NT2/D1 (cell line): Measurements from ENCODE around the gene INPP5D.

Experiments
- SUZ12 ChIP-seq: IDR thresholded peaks from 2 replicates; pipeline ENCODE4 v1.6.1; 2011; ENCODE audit not compliant: insufficient read length, insufficient read depth; ENCODE audit errors: extremely low read depth
- YY1 ChIP-seq: IDR thresholded peaks from 2 replicates; pipeline ENCODE4 v1.6.1; 2011; ENCODE audit not compliant: insufficient read length, insufficient read depth
- ZNF274 ChIP-seq: IDR thresholded peaks from 2 replicates; pipeline ENCODE4 v1.6.1; 2011; ENCODE audit warnings: mild to moderate bottlenecking, low read depth, low read length

DNA sequence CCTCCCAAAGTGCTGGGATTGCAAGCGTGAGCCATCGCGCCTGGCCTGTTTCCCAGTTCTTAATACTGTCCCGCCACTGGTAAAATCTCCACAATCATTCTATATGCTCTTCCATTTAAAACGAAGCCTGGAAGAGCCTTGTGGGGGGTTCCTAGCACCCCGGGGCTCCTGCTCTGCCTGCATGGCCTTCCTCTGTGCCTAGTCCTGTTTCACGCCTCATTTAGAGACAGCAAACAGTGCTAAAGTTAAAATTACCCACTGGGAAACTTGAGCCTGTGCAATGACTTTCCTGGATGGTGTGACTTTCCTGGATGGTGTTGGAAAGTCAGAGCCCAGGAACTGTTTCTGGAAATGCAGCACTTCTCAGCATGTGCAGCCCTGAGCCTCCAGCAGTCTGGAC lies 55.0 kb downstream of the INPP5D start:
- no peak for TF ChIP-seq ZNF274
- TF ChIP-seq YY1: no peak
- no peak for TF ChIP-seq SUZ12
